H1 (cell line): ENCODE measurements around the gene SSBP3. TPM values are rescaled to one million over a fixed set of nuclear protein-coding genes. Genes with fewer than 3 reads are reported as not detected.

Experiments used
- CTCF ChIA-PET: fragments of 300-600 bp; sonication (Branson Sonifier 250); formaldehyde crosslinking; loops from one replicate; lab custom pipeline; 2021; ENCODE audit not compliant: partially characterized antibody; lab: Charles Lee
- POLR2A ChIA-PET: fragments of 300-600 bp; sonication (Branson Sonifier 250); formaldehyde crosslinking; loops from one replicate; lab custom pipeline; 2021; ENCODE audit warnings: inconsistent platforms; ENCODE audit not compliant: partially characterized antibody; lab: Charles Lee
- DNase-seq, 2 experiments: peaks; one replicate each; pipeline versions ENCODE4 v3.0.0 to v3.0.0-alpha.2; 2010 to 2022; ENCODE audit warnings: low spot score in 2 of 2, low read depth in 1 of 2, mixed read lengths in 1 of 2
- FAIRE-seq: peaks from 2 replicates; lab custom pipeline; 2011; peaks lifted over from hg19 to GRCh38; lab: Jason Lieb, UNC
- H2AFZ ChIP-seq: 2 replicates; pipeline ENCODE4 v1.8.1; 2012; ENCODE audit warnings: low read length, inconsistent platforms
- H2AK5ac ChIP-seq: 2 replicates; pipeline ENCODE4 v1.6.1; 2013; ENCODE audit warnings: low read depth, low read length
- H2BK120ac ChIP-seq: replicated peaks from 2 replicates; pipeline ENCODE3; 2013; ENCODE audit warnings: low read depth, low read length, inconsistent platforms
- H2BK12ac ChIP-seq: 2 replicates; pipeline ENCODE4 v1.6.1; 2013; ENCODE audit warnings: low read depth, low read length
- H2BK15ac ChIP-seq: 2 replicates; pipeline ENCODE4 v1.6.1; 2013; ENCODE audit warnings: low read length
- H2BK20ac ChIP-seq: 2 replicates; pipeline ENCODE4 v1.6.1; 2013; ENCODE audit warnings: low read length
- H2BK5ac ChIP-seq: 2 replicates; pipeline ENCODE4 v1.6.1; 2013; ENCODE audit warnings: low read depth, low read length
- H3K14ac ChIP-seq: 2 replicates; pipeline ENCODE4 v1.6.1; 2013; ENCODE audit warnings: inconsistent platforms; ENCODE audit not compliant: insufficient read length
- H3K18ac ChIP-seq: 2 replicates; pipeline ENCODE4 v1.6.1; 2013; ENCODE audit warnings: low read length; ENCODE audit errors: extremely low read depth
- H3K23ac ChIP-seq: 2 replicates; pipeline ENCODE4 v1.6.1; 2013; ENCODE audit warnings: inconsistent platforms; ENCODE audit not compliant: insufficient read length
- H3K23me2 ChIP-seq: 2 replicates; pipeline ENCODE4 v1.6.1; 2013; ENCODE audit warnings: low read depth, low read length
- H3K27ac ChIP-seq: 2 replicates; pipeline ENCODE4 v1.6.1; 2011; ENCODE audit warnings: low read depth, low read length, inconsistent platforms
- H3K27me3 ChIP-seq, 4 experiments: replicated peaks in 1 of 4; 1 replicate in 1 of 4; 2 replicates in 3 of 4; pipeline versions ENCODE4 v1.6.1 to v1.8.1; 2011 to 2013; ENCODE audit warnings: low read length in 3 of 4, mild to moderate bottlenecking in 3 of 4, inconsistent platforms in 2 of 4, mixed read lengths in 2 of 4, moderate library complexity in 1 of 4; ENCODE audit not compliant: control insufficient read depth in 3 of 4, insufficient read depth in 3 of 4; ENCODE audit errors: extremely low read depth in 1 of 4
- H3K36me3 ChIP-seq, 4 experiments: 2 replicates each; pipeline versions ENCODE4 v1.6.1 to v1.8.1; 2011 to 2013; ENCODE audit warnings: mild to moderate bottlenecking in 4 of 4, low read length in 3 of 4, moderate library complexity in 2 of 4, control low read depth in 1 of 4, inconsistent platforms in 1 of 4; ENCODE audit not compliant: insufficient read depth in 4 of 4, control insufficient read depth in 2 of 4
- H3K4ac ChIP-seq: replicated peaks from 2 replicates; pipeline ENCODE3; 2013; ENCODE audit warnings: low read length, low read depth, mixed read lengths, inconsistent platforms; ENCODE audit not compliant: insufficient read length
- H3K4me1 ChIP-seq, 4 experiments: replicated peaks in 1 of 4; 1 replicate in 1 of 4; 2 replicates in 3 of 4; pipeline versions ENCODE4 v1.6.1 to v1.8.1; 2011 to 2013; ENCODE audit warnings: low read length in 3 of 4, inconsistent platforms in 2 of 4, mixed read lengths in 1 of 4; ENCODE audit not compliant: insufficient read depth in 4 of 4, control insufficient read depth in 3 of 4
- H3K4me2 ChIP-seq, 2 experiments: 2 replicates each; pipeline versions ENCODE4 v1.6.1 to v1.8.1; 2011 to 2013; ENCODE audit warnings: low read depth in 2 of 2, low read length in 2 of 2, control low read depth in 1 of 2, inconsistent platforms in 1 of 2, mild to moderate bottlenecking in 1 of 2; ENCODE audit not compliant: insufficient read depth in 1 of 2
- H3K4me3 ChIP-seq, 4 experiments: fragments of 200-600, 300-600 bp in 1 of 4; sonication (generic), shearing (Covaris generic), sonication (Bioruptor Twin) in 1 of 4; 2 replicates each; pipeline versions ENCODE4 v1.5.1 to v1.8.1; 2011 to 2016; ENCODE audit warnings: low read length in 4 of 4, low read depth in 3 of 4, control low read depth in 2 of 4, inconsistent platforms in 2 of 4, mild to moderate bottlenecking in 2 of 4, mixed read lengths in 1 of 4, moderate library complexity in 1 of 4; ENCODE audit not compliant: insufficient read depth in 2 of 4; ENCODE audit errors: extremely low read depth in 1 of 4
- H3K56ac ChIP-seq: replicated peaks from 2 replicates; pipeline ENCODE3; 2013; ENCODE audit warnings: low read depth, mild to moderate bottlenecking, mixed read lengths, low read length, inconsistent platforms; ENCODE audit not compliant: insufficient read length
- H3K79me1 ChIP-seq: 2 replicates; pipeline ENCODE4 v1.6.1; 2013; ENCODE audit warnings: low read depth, low read length, control low read depth
- H3K79me2 ChIP-seq, 2 experiments: 2 replicates each; pipeline versions ENCODE4 v1.6.1 to v1.8.1; 2012 to 2013; ENCODE audit warnings: low read length in 2 of 2, mild to moderate bottlenecking in 2 of 2, inconsistent platforms in 1 of 2; ENCODE audit not compliant: insufficient read depth in 2 of 2, control insufficient read depth in 1 of 2
- H3K9ac ChIP-seq, 4 experiments: replicated peaks in 1 of 4; 1 replicate in 1 of 4; 2 replicates in 3 of 4; pipeline versions ENCODE4 v1.6.1 to v1.8.1; 2011 to 2013; ENCODE audit warnings: low read depth in 3 of 4, low read length in 3 of 4, control low read depth in 2 of 4, mild to moderate bottlenecking in 2 of 4, moderate library complexity in 2 of 4, inconsistent platforms in 1 of 4; ENCODE audit errors: extremely low read depth in 1 of 4
- H3K9me3 ChIP-seq, 2 experiments: 2 replicates each; pipeline versions ENCODE4 v1.6.1 to v1.8.1; 2012 to 2013; ENCODE audit warnings: mild to moderate bottlenecking in 2 of 2, moderate library complexity in 2 of 2, control low read depth in 1 of 2, inconsistent platforms in 1 of 2, low read depth in 1 of 2, low read length in 1 of 2, mixed read lengths in 1 of 2; ENCODE audit not compliant: insufficient read depth in 2 of 2
- H4K20me1 ChIP-seq, 2 experiments: replicated peaks in 1 of 2; 2 replicates each; pipeline versions ENCODE3 to v1.8.1; 2011 to 2013; ENCODE audit warnings: inconsistent platforms in 2 of 2, low read length in 2 of 2, mild to moderate bottlenecking in 1 of 2; ENCODE audit not compliant: insufficient read depth in 2 of 2, control insufficient read depth in 1 of 2
- H4K5ac ChIP-seq: 2 replicates; pipeline ENCODE4 v1.6.1; 2013; ENCODE audit warnings: low read length, low read depth, mixed read lengths, inconsistent platforms; ENCODE audit not compliant: insufficient read length
- H4K8ac ChIP-seq: 2 replicates; pipeline ENCODE4 v1.8.0; 2013; ENCODE audit warnings: mild to moderate bottlenecking, moderate library complexity, low read length, inconsistent platforms; ENCODE audit not compliant: insufficient read depth; ENCODE audit errors: extremely low read depth
- H4K91ac ChIP-seq: replicated peaks from 2 replicates; pipeline ENCODE3; 2013; ENCODE audit warnings: low read length, mixed read lengths, inconsistent platforms; ENCODE audit not compliant: insufficient read length
- EP300 ChIP-seq, 2 experiments: IDR thresholded peaks; 1 replicate in 1 of 2; 2 replicates in 1 of 2; pipeline ENCODE4 v1.6.1; 2011 to 2012; ENCODE audit warnings: low read depth in 2 of 2, low read length in 2 of 2, mild to moderate bottlenecking in 2 of 2, borderline replicate concordance in 1 of 2, inconsistent platforms in 1 of 2, moderate library complexity in 1 of 2
- GABPA ChIP-seq: IDR thresholded peaks from 2 replicates; pipeline ENCODE4 v1.6.1; 2011; ENCODE audit warnings: mild to moderate bottlenecking, low read length, moderate library complexity, borderline replicate concordance; ENCODE audit not compliant: insufficient read depth
- HDAC2 ChIP-seq, 2 experiments: fragments of 300-600 bp in 1 of 2; sonication (generic) in 1 of 2; IDR thresholded peaks; 2 replicates each; pipeline ENCODE4 v1.6.1; 2011 to 2012; ENCODE audit warnings: low read depth in 2 of 2, low read length in 2 of 2, mild to moderate bottlenecking in 2 of 2, moderate library complexity in 2 of 2, borderline replicate concordance in 1 of 2, inconsistent platforms in 1 of 2
- MAX ChIP-seq: IDR thresholded peaks from 2 replicates; pipeline ENCODE4 v1.6.1; 2012; ENCODE audit warnings: inconsistent platforms
- POLR2AphosphoS5 ChIP-seq: IDR thresholded peaks from 2 replicates; pipeline ENCODE4 v1.6.1; 2011; ENCODE audit warnings: low read depth, low read length
- RNF2 ChIP-seq: fragments of 200-900, 300-1000 bp; sonication (generic); IDR thresholded peaks from 2 replicates; pipeline ENCODE4 v1.7.1; 2016; ENCODE audit warnings: borderline replicate concordance, low read depth, mild to moderate bottlenecking, antibody characterized with exemption, low read length; ENCODE audit not compliant: poor library complexity, severe bottlenecking; ENCODE audit errors: missing control alignments
- SAP30 ChIP-seq: fragments of 300-600 bp; sonication (generic); IDR thresholded peaks from 2 replicates; pipeline ENCODE4 v1.7.1; 2012; ENCODE audit warnings: low read length, moderate library complexity, mild to moderate bottlenecking, inconsistent platforms; ENCODE audit not compliant: insufficient read depth, insufficient replicate concordance
- SRF ChIP-seq: IDR thresholded peaks from 2 replicates; pipeline ENCODE4 v1.6.1; 2011; ENCODE audit warnings: mild to moderate bottlenecking, low read depth, low read length, moderate library complexity
- TBP ChIP-seq: IDR thresholded peaks from 2 replicates; pipeline ENCODE4 v1.6.1; 2011; ENCODE audit warnings: low read depth, low read length, improper control_type of control experiment
- YY1 ChIP-seq: IDR thresholded peaks from 2 replicates; pipeline ENCODE4 v1.6.1; 2011; ENCODE audit warnings: low read depth, mild to moderate bottlenecking, low read length
- WGBS, 2 experiments: shearing (Covaris generic) in 1 of 2; methylation state at CpG; one replicate each; pipeline versions ENCODE4 v1.1.6 to v1.1.7; 2013 to 2015; ENCODE audit warnings: low lambda C conversion rate in 2 of 2, mixed read lengths in 2 of 2, inconsistent platforms in 1 of 2, low coverage in 1 of 2, missing lambda C conversion rate in 1 of 2; ENCODE audit not compliant: insufficient replicate concordance in 2 of 2, insufficient coverage in 1 of 2, insufficient read length in 1 of 2; ENCODE audit errors: extremely low coverage in 1 of 2, missing lambda C conversion rate in 1 of 2; 5-methylcytosine and 5-hydroxymethylcytosine counted together
- polyA plus RNA-seq, 7 experiments: library from polyadenylated mRNA; depleted of rRNA in 3 of 7; stranded (reverse) in 5 of 7; unstranded in 2 of 7; fragments of >200 nt in 5 of 7; fragments of 200-250 nt in 2 of 7; gene quantifications; 1 replicate in 5 of 7; 2 replicates in 1 of 7; 4 replicates in 1 of 7; pipeline versions ENCODE4 v1.2.1 to v1.2.3, GENCODE V29; 2011 to 2013; ENCODE audit warnings: missing spikeins in 2 of 7, mixed read lengths in 2 of 7
- total RNA-seq: library from RNA; stranded (reverse); fragmentation: NEBNext Ultra II Directional; extraction: Animal tissue kit (Norgen Biotek cat#: 25700); gene quantifications from 2 replicates; pipeline ENCODE4 v1.2.1, GENCODE V29; 2021

The SSBP3 gene
- total and polyA plus RNA-seq, 2 of the 8 experiments (the other 6 are each of a cell fraction or from before 2014, with no cell fraction given) = 99.7 to 133 TPM

GRCh38 chr1:54223441-54224202 lies 182.6 kb downstream of the SSBP3 start:
- Histone ChIP-seq H3K9me3 (no peaks in the 10 kb centered on the region), H3K4me3 (no peak overlapping the region), H3K27me3 (no peaks in the 10 kb centered on the region), H2BK12ac (no peak overlapping the region), H4K20me1 (peaks cover 2 to 13% of the 10 kb centered on the region in 2 experiments), H4K91ac (no peak overlapping the region), H4K8ac (no peak overlapping the region), H3K36me3 (peaks cover 0 to 8% (median under 1%) of the 10 kb centered on the region in 4 experiments; a peak in 3 of 8 replicates), H4K5ac (no peak overlapping the region), H3K79me2 (no peaks in the 10 kb centered on the region), H3K4ac (no peak overlapping the region), H2BK20ac (no peak overlapping the region), H3K79me1 (peaks cover 3% of the 10 kb centered on the region; the same call in 1 of the 2 replicates), H2BK15ac (no peak overlapping the region), H3K18ac (no peak overlapping the region), H3K27ac (no peak overlapping the region), H3K23me2 (no peaks in the 10 kb centered on the region), H3K56ac (no peak overlapping the region), H2AK5ac (no peak overlapping the region), H2AFZ (no peak overlapping the region), H2BK5ac (no peak overlapping the region), H3K4me1 (peaks cover 0 to 9% (median 5%) of the 10 kb centered on the region in 4 experiments; a peak in 4 of 7 replicates), H3K4me2 (no peak overlapping the region; a peak in 1 of 4 replicates), H3K23ac (no peak overlapping the region), H3K9ac (no peak overlapping the region), H2BK120ac (no peak overlapping the region), H3K14ac (no peak overlapping the region)
- no peak for FAIRE-seq
- DNase-seq = no peak
- WGBS, 2 experiments = 91% methylated on average over 16 of the region's 16 CpGs; no CpG with 5 or more reads in 1 of the 2 experiments
- ChIA-PET CTCF (interaction anchor here (1.4 to 1.6 kb wide), 3 partner anchors 41 to 265 kb away, joined by 3 read pairs; no protein-coding TSS in a partner anchor), POLR2A (interaction anchor here (0.9 to 7.1 kb wide), 5 partner anchors 11 to 183 kb away, joined by 3 to 50 read pairs (median 4); partner anchors contain the start of genes CYB5RL, MRPL37 and SSBP3)
- TF ChIP-seq SRF = no peak
- no peak for TF ChIP-seq GABPA
- no peak for TF ChIP-seq MAX
- no peak for TF ChIP-seq YY1
- TF ChIP-seq POLR2AphosphoS5 = peak; percentile 47; the same call in 1 of the 2 replicates
- no peak for TF ChIP-seq SAP30
- no peak for TF ChIP-seq EP300 (IDR thresholded peaks at IDR 0.05; ENCODE audit: borderline replicate concordance in 1 of 2, low read depth in 2 of 2, low read length in 2 of 2)
- no peak for TF ChIP-seq TBP
- TF ChIP-seq RNF2 = no peak
- TF ChIP-seq HDAC2 (IDR thresholded peaks at IDR 0.05; ENCODE audit: borderline replicate concordance in 1 of 2, low read depth in 2 of 2, low read length in 2 of 2) = no peak
